HepG2 (cell line): ENCODE data around the gene AP5B1. TPM values are rescaled to one million over a fixed set of nuclear protein-coding genes. Genes with fewer than 3 reads are reported as not detected.

ENCODE experiments used
- ATAC-seq: fragments of 200-7000 bp; cut with Tn5 transposase; 3 replicates; pipeline ENCODE4 v1.9.1; 2020; ENCODE audit warnings: mild to moderate bottlenecking, moderate library complexity
- BruUV-seq: library from RNA; stranded (reverse); fragments of 400-500 nt; replicated peaks from 2 replicates; lab custom pipeline; 2021; lab: Mats Ljungman, UMichigan
- CTCF ChIA-PET: fragments of 300-600 bp; formaldehyde crosslinking; extraction: SDS; loops from one replicate; lab custom pipeline; 2021; ENCODE audit warnings: low total read pairs, inconsistent platforms, low intra/inter-chr PET ratio; lab: Yijun Ruan, JAX
- POLR2A ChIA-PET: fragments of 350-600 bp; sonication (Branson Sonifier 250); formaldehyde crosslinking; loops from one replicate; lab custom pipeline; 2020; ENCODE audit warnings: antibody characterized with exemption, inconsistent platforms; lab: Yijun Ruan, JAX
- DNase-seq: peaks from one replicate; pipeline ENCODE4 v3.0.0-alpha.2; 2015; ENCODE audit warnings: low spot score
- FAIRE-seq: peaks from 3 replicates; lab custom pipeline; 2011; peaks lifted over from hg19 to GRCh38; lab: Jason Lieb, UNC
- H2AFZ ChIP-seq: one replicate; pipeline ENCODE4 v1.6.1; 2011; ENCODE audit warnings: low read length, inconsistent platforms
- H3K27ac ChIP-seq: fragments of 300-600 bp; 3 replicates; pipeline ENCODE4 v1.8.0; 2011; ENCODE audit warnings: mixed run types, mild to moderate bottlenecking, mixed read lengths, low read length, inconsistent platforms; ENCODE audit not compliant: insufficient read depth; ENCODE audit errors: extremely low read length
- H3K27me3 ChIP-seq, 2 experiments: fragments of 200-600 bp in 1 of 2; 2 replicates in 1 of 2; 3 replicates in 1 of 2; pipeline versions ENCODE4 v1.6.0 to v1.8.0; 2011; ENCODE audit warnings: low read length in 2 of 2, mild to moderate bottlenecking in 2 of 2, moderate library complexity in 2 of 2, inconsistent platforms in 1 of 2; ENCODE audit not compliant: insufficient read depth in 2 of 2, control insufficient read depth in 1 of 2
- H3K36me3 ChIP-seq, 2 experiments: fragments of 200-600 bp in 1 of 2; replicated peaks in 1 of 2; 2 replicates in 1 of 2; 3 replicates in 1 of 2; pipeline versions ENCODE4 v1.5.1 to v1.8.0; 2011; ENCODE audit warnings: low read length in 2 of 2, inconsistent platforms in 1 of 2; ENCODE audit not compliant: insufficient read depth in 2 of 2, control insufficient read depth in 1 of 2
- H3K4me1 ChIP-seq: 2 replicates; pipeline ENCODE4 v1.5.1; 2012; ENCODE audit warnings: low read length, inconsistent platforms; ENCODE audit not compliant: insufficient read depth
- H3K4me2 ChIP-seq: 2 replicates; pipeline ENCODE4 v1.6.0; 2011; ENCODE audit warnings: low read depth, low read length, inconsistent platforms
- H3K4me3 ChIP-seq, 3 experiments: fragments of 200-600 bp in 1 of 3; sonication (generic), shearing (Covaris generic) in 1 of 3; replicated peaks in 1 of 3; 2 replicates each; pipeline ENCODE4 v1.5.1; 2011 to 2016; ENCODE audit warnings: low read length in 3 of 3, inconsistent platforms in 2 of 3, low read depth in 2 of 3, mild to moderate bottlenecking in 2 of 3, control low read depth in 1 of 3, mixed read lengths in 1 of 3; ENCODE audit not compliant: insufficient read depth in 1 of 3
- H3K79me2 ChIP-seq: one replicate; pipeline ENCODE4 v1.6.1; 2011; ENCODE audit warnings: low read length, inconsistent platforms; ENCODE audit not compliant: insufficient read depth
- H3K9ac ChIP-seq: 2 replicates; pipeline ENCODE4 v1.6.0; 2011; ENCODE audit warnings: mild to moderate bottlenecking, low read depth, low read length, inconsistent platforms; ENCODE audit not compliant: insufficient read depth
- H3K9me3 ChIP-seq: 2 replicates; pipeline ENCODE4 v1.5.1; 2012; ENCODE audit warnings: mild to moderate bottlenecking, low read length
- H4K20me1 ChIP-seq: 2 replicates; pipeline ENCODE4 v1.6.0; 2011; ENCODE audit warnings: inconsistent platforms, mild to moderate bottlenecking, low read length, moderate library complexity; ENCODE audit not compliant: insufficient read depth
- CEBPB ChIP-seq: IDR thresholded peaks from 2 replicates; pipeline ENCODE4 v1.6.1; 2011; ENCODE audit warnings: low read depth, low read length, improper control_type of control experiment, borderline replicate concordance
- ETS1 ChIP-seq: sonication (generic); formaldehyde crosslinking; IDR thresholded peaks from 2 replicates; pipeline ENCODE4 v1.4.0; 2020; ENCODE audit warnings: missing genetic modification reagents
- IKZF1 ChIP-seq: fragments of 450-650 bp; IDR thresholded peaks from 2 replicates; pipeline ENCODE4 v1.7.1; 2016
- RBM39 ChIP-seq: fragments of 200-400 bp; formaldehyde crosslinking; IDR thresholded peaks from one replicate; pipeline ENCODE4 v1.6.1; 2018; ENCODE audit warnings: antibody characterized with exemption, mild to moderate bottlenecking, low read depth, low read length; ENCODE audit not compliant: poor library complexity, severe bottlenecking
- ZNF7 ChIP-seq: IDR thresholded peaks from 2 replicates; pipeline ENCODE4 v1.6.1; 2016; ENCODE audit warnings: missing biosample characterization, missing genetic modification reagents
- ZNF75D ChIP-seq: sonication (generic); formaldehyde crosslinking; IDR thresholded peaks from 2 replicates; pipeline ENCODE4 v1.8.1; 2023; ENCODE audit warnings: missing genetic modification reagents, mild to moderate bottlenecking, borderline replicate concordance
- WGBS: methylation state at CpG from one replicate; pipeline ENCODE4 v1.1.6; 2017; ENCODE audit warnings: low lambda C conversion rate; 5-methylcytosine and 5-hydroxymethylcytosine counted together
- in situ Hi-C: cut with HindIII; loops from 2 replicates; pipeline ENCODE4 v1.10.0; 2017; ENCODE audit warnings: low pct_unique_long_range_greater_than_20kb; ENCODE audit not compliant: extremely low pct_ligation_motif_present
- intact Hi-C: fragments of 100-400 bp; cut with micrococcal nuclease; formaldehyde crosslinking; loops from one replicate; pipeline ENCODE4 v1.10.0; 2022; ENCODE audit not compliant: unreplicated experiment
- polyA plus RNA-seq, 8 experiments: library from polyadenylated mRNA; depleted of rRNA in 3 of 8; stranded (reverse) in 7 of 8; unstranded in 1 of 8; fragments of >200 nt; fragmentation: Illumina TruSeq in 4 of 8; extraction: Trizol in 4 of 8; gene quantifications; 2 replicates each; pipeline versions ENCODE4 v1.2.1 to v1.2.3, GENCODE V29; 2011 to 2016; ENCODE audit warnings: low read depth in 4 of 8, missing spikeins in 1 of 8, mixed read lengths in 1 of 8; ENCODE audit not compliant: insufficient read depth in 1 of 8
- total RNA-seq, 5 experiments: library from RNA; depleted of rRNA; stranded (reverse); fragments of >200 nt; fragmentation: Illumina TruSeq; extraction: Trizol; gene quantifications; 2 replicates each; pipeline ENCODE4 v1.2.3, GENCODE V29; 2016; ENCODE audit warnings: low read depth in 1 of 5

AP5B1 gene
- total and polyA plus RNA-seq, 2 of the 13 experiments (the other 11 are each of a cell fraction or from before 2014, with no cell fraction given) = 1.7 to 4.4 TPM

DNA sequence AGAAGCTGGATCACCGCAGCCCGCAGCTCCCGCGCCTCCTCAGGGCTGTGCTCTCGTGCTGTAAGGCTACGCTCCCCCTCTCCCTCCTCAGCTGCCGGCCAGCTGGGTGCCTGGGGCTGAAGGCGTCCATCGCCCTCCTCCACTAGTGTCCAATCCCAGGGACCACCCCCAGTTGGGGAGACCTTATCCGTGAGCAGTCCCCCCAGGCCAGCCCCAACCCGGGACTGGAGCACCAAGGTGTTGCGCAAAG is 1.2 kb downstream of the AP5B1 start:
- Histone ChIP-seq H3K36me3 (no peaks in the 10 kb centered on the region), H3K9ac (peak overlapping the region; percentile 82), H3K4me2 (peak overlapping the region; percentile 95), H3K27me3 (peaks cover 1 to 26% of the 10 kb centered on the region in 2 experiments; a peak in 4 of 5 replicates), H3K9me3 (no peaks in the 10 kb centered on the region), H3K4me3 (peak overlapping the region; percentile 18 to 92 (median 62); a peak in 5 of 6 replicates), H4K20me1 (no peaks in the 10 kb centered on the region), H3K4me1 (peaks cover 42% of the 10 kb centered on the region), H3K27ac (no peak overlapping the region)
- no TSS peak for BruUV-seq
- intact Hi-C loops (no loop called here), in situ Hi-C loops (no loop called here)
- POLR2A ChIA-PET = interaction anchor here (0.6 to 3.4 kb wide), 7 partner anchors 8 to 79 kb away, joined by 3 to 13 read pairs (median 5); partner anchors contain the start of genes CFL1, KAT5, MUS81 and RNASEH2C
- no peak for DNase-seq
- WGBS = 67% methylated on average over 2 of the region's 12 CpGs
- TF ChIP-seq CEBPB (0 out of 2 replicates have a peak, but pooled peaks have one; percentile 70), ZNF75D (CRISPR knock-in tag) (no peak), RBM39 (peak; percentile 11)
- TF ChIP-seq, all 625 proteins: peak for 2
- FAIRE-seq = no peak
- ATAC-seq = no peak
- Histone ChIP-seq H3K79me2 (no peaks in the 10 kb centered on the region), H2AFZ (no peak overlapping the region)
- CTCF ChIA-PET = interaction anchor here (0.7 to 4.7 kb wide), 7 partner anchors 10 to 209 kb away, joined by 3 to 56 read pairs (median 5); partner anchors contain the start of gene KAT5

DNA sequence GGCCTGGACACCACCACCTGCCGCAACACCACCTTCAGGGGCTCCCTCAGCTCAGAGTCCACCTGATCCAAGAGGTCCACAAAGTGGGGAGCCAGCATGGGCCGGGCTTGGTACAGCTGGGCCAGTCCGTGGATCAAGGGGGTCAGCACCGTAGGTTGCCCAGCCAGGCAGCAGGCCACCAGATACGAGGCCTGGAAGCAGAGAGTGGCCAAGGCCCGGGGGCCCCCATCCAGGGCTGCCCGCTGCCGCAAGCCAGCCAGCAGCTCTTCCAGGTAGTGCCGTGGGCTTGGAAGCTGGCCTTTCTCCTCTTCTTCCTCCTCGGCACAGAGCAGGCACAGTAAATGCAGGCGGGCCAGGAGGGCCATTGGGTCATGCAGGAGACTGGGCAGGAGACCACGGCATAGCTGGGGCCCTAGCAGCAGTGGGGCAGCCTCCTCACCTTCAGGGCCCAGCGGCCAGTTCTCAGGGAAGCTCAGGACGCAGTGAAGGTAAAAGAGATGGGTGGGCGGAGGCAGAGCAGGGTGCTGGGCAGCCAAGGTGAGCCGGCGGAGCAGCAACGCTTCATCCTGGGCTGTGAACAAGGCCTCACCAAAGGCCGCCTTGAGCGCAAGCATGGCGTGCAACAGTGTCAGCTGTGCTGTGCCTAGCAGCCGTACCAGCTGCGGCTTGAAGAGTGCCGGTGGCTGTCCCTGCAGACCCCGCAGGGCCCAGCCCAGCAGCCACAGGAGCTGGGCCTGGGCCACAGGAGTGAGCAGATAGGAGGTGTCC is 1.7 kb downstream of the AP5B1 start:
- Histone ChIP-seq H2AFZ (no peak overlapping the region), H3K4me3 (peak overlapping the region in 2 of 3 experiments; percentile 62 to 92; a peak in 3 of 6 replicates), H4K20me1 (no peaks in the 10 kb centered on the region), H3K79me2 (no peaks in the 10 kb centered on the region), H3K9me3 (no peaks in the 10 kb centered on the region), H3K27ac (no peak overlapping the region), H3K4me2 (peak overlapping the region; percentile 95), H3K27me3 (peaks cover 1 to 21% of the 10 kb centered on the region in 2 experiments; a peak in 4 of 5 replicates), H3K4me1 (peaks cover 37% of the 10 kb centered on the region), H3K9ac (no peak overlapping the region), H3K36me3 (no peaks in the 10 kb centered on the region)
- in situ Hi-C loops (no loop called here), intact Hi-C loops (no loop called here)
- BruUV-seq = no TSS peak
- FAIRE-seq = no peak
- ChIA-PET POLR2A (interaction anchor here (0.6 to 3.4 kb wide), 6 partner anchors 8 to 80 kb away, joined by 3 to 13 read pairs (median 8); partner anchors contain the start of genes CFL1, KAT5, MUS81 and RNASEH2C), CTCF (interaction anchor here (0.7 to 4.7 kb wide), 7 partner anchors 9 to 209 kb away, joined by 3 to 56 read pairs (median 5); partner anchors contain the start of gene KAT5)
- no peak for DNase-seq
- TF ChIP-seq ZNF7 (CRISPR knock-in tag) = no peak
- TF ChIP-seq ETS1 (CRISPR knock-in tag) = 0 out of 2 replicates have a peak, but pooled peaks have one; percentile 38
- no peak for TF ChIP-seq IKZF1
- 97% methylated on average over 14 of the region's 25 CpGs for WGBS
- no peak for ATAC-seq
